HK-2 (cell line): ENCODE results near the gene ZBTB16.
"Not testable (repeated sequence)": the region's sequence is repeated elsewhere in the genome, so short reads cannot be mapped to it uniquely, and the experiment has no call there.

Experiments used
- DNase-seq: peaks from one replicate; pipeline ENCODE4 v3.0.0-alpha.2; 2018; ENCODE audit not compliant: unreplicated experiment

Gene ZBTB16

DNA sequence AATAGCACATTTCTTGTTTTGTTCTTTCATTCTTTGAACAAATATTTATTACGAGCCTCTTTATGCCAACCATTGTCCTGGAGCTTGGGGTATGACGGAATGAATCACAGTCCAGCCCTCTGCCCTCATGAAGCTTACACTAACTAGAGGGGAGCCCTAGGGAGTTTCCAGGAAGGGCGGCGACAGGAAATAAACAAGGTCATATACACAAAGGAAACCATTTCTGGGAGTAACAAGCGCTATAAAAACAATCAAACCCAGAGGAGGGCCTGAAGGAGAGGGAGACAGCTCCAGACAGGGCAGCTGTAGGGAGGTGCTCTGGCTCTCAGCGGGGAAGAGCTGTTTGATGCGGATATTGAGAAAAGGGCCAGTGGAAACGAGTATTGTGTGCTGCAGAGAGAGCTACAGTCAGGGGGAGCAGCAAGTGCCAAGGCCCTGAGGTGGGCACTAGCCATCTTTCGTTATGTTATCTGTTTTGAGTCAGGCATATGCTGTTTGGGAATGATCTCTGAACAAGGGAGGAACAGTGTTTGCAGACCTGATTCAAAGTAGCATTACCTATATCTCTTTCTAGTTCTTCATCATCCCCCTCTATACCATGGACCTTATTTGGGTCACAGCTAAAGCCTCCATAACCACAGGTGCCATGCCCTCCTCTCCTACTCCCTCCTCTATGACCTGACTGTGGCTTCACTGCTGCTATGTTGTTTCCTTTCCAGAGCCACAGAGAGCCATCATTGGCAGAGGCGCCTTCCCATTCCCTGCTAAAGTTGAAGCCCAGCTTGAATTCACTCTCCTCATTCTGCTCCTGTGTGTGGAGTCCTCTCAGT, 15.3 kb upstream of the ZBTB16 start:
- no peak for DNase-seq

DNA sequence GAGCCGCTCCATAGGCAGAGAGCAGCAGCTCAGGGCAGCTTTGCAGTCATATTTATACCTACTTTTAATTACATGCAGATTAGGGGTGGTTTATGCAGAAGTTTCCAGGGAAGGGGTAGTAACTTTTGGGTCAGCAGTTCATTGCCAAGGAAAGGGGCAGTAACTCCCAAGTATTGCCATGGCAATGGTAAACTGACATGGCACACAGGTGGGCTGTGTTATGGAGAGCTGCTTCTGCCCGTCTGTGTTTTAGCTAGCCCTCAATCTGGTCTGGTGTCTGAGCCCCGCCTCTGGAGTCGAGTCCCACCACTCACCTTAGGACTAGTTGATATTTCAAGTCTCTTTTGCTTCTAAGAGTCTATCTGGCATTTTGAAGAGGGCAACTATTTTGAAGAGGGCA, 12.2 kb upstream of the ZBTB16 start:
- no peak for DNase-seq

DNA sequence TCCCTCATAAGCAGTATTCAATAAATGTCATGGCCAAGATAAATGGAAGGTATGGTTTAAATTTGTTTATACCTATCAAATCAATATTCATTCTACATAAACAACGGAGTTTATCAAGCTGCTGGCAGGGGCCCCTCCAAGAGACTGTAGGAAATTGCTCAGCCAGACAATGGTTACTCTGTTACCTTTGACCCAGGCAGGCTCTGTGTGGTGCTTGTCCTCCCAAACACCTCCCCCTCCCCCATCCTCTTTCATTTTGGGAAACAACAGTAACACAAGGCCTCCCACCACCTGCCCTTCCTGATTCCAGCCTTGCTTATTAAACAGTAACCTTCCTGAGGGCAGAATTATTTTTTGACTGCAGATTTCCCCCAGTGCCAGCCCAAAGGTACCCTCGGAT, 10.5 kb upstream of the ZBTB16 start:
- DNase-seq, result no peak

DNA sequence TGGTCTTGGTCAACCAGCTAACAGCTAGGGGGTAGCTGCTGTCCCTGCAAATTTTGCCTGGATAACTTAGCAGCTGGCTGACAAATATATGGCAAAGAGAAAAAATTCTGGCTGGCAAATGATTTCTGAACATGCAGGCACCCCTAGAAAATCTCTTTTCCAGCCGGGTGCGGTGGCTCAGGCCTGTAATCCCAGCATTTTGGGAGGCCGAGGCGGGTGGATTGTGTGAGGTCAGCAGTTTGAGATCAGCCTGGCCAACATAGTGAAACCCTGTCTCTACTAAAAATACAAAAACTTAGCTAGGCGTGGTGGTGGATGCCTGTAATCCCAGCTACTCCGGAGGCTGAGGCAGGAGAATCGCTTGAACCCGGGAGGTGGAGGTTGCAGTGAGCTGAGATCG, 9.7 kb upstream of the ZBTB16 start:
- not testable (repeated sequence) for DNase-seq

DNA sequence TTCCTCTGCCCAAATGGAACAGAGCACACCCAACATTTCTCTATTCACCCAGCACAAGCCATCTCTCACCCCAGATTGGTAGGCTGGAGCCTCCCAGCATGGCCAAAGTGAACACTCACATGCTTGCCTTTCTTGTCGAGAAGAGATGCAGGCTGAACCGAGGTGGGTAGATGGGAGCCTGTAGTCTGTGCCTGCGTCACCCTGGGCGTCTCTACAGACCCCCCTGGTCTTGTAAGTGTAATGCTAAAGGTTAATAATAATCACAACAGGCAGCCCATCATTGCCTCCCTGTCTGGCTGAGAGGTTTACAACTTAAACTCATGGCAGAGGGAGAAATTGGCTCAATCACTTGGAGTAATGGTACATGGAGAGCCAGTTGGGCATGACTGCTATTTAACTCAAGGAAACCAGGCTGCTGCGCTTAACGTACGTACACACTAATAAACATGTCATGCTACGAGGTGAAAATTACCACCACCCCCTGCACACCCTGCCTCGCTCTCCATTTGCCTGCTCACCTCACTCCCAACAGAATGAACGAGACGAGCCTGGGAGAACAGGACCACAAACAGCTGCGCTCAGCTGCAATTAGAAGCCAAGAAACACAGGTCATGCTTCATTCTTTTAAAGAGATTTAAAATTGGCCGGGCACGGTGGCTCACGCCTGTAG, 9.1 kb upstream of the ZBTB16 start:
- DNase-seq, result no peak

DNA sequence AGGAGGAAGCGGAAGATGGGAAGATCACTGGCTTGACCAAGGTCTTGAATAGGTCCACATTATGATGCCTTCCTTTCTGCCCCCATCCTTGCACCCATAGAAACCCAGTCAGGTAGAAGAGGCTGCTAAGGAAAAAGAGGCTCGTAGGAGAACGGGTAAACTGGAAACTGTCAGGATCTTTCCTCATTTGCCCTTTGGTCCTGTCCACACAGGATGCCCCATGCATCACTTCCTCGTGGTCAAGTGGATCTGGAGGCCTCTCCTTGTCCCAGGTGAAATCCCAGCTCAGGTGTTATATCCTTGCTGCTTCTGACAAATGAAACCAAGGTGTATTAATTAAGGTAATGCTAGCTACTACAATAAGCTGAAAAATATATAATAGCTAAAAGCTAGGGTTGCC, 8.0 kb upstream of the ZBTB16 start:
- DNase-seq, result no peak

DNA sequence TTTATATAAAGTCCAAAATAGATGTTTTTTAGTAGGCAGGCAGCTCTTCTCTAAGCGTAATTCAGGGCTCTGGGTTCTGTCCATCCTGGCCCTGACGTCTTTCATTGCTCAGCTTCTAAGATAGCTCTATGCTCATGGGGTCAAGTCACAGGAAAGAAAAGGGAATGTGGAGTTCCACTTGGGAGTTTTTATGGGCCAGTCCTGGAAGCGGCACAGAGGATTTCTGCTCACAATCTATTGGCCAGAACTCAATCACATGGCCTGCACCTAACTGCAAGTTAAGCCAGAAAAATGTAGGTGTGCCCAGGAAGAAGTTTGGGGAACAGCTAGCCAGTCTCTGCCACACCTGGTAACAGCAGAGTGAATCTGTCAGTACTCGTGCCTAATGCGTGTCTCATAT, 7.4 kb upstream of the ZBTB16 start:
- no peak for DNase-seq

DNA sequence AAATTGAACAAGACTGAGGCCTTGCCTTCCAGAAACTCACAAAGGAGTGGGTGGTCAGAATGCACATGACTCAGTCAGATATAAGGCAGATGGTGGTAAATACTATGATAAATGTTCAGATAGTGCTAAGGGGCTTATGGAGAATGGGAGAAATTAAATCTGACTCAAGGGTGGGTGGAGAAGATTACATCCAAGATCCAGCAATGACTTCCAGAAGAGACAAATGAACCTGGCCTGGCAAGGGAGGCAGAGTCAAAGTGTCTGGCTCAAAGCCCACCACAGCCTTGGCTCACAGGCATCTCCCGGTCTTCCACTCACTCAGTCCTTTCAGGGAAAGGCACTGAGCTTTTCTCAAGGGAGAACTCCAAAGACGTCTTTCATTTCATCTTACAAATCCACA, 6.1 kb upstream of the ZBTB16 start:
- no peak for DNase-seq

DNA sequence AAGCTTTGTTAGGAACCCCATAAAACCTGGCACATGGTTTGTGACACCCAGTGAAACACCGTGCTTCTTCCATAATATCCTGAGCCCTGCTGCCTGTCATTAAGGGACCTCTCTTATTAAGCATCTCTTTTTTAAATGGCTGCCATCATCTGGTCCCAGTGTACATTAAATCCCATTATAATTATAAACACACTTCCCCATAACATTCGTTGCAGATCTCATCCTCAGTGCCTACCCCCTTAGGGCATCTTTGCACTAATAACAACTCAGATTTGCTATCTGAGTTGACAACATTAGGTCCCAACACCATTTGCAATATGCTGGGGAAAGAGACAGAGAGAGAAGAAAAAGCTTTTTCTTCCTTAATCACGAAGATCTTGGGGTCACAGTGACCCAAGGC, 4.7 kb upstream of the ZBTB16 start:
- DNase-seq, result no peak

DNA sequence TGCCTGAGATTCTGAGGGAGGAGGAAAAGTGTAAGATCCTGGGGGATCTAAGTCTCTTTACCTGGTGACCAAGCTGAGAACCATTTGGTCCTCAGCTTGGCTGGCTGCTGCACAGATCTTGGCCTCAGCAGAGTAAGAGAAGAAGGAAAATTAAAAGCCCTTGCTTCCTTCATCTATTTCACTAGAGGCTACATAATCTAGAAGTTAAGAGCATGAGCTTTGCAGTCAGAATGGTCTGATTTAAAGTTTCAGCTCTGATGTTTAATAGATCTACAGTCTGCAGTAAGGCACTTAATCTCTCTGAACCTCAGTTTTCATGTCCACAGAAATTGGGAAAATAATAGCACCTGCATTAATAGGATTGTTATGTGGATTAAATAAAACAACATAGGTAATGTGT, 3.1 kb upstream of the ZBTB16 start:
- no peak for DNase-seq

DNA sequence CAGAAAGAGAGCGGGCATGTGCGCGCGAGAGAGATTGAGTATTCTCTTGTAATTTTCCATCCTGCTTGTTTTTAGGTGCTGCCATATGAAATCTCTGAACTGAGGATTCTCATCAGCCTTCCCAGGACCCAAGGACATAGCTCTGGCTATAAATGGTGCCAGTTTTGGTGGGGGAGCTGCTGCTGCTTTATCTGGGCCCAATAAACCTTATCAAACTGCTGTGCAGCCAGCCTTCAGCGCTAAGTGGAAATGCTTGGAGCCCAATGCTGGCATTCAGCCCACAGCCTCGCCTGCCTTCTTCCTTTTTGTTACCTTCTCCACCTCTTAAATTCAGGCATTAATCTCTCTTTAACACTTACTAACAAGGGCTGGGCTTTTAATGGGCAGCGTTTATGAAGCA, 2.4 kb upstream of the ZBTB16 start:
- DNase-seq, result no peak

DNA sequence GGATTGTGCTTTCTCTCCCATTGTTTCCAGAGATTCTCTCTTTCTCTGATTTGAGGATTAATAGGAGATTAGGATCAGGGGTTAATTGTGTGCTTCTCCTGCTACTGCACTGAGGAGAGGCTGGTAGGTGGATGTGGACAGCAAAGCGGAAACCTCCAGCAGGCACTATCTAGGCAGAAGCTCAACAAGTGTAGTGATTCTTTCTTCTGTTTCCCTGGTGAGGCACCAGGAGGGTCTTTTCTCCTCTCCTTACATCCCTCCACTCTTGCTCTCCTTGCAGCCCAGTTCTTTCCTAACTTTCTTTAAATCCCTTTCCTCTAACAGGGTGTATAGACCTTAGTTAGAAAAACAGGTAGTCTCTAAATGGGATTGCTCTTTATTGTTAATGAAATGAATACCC, 1.9 kb upstream of the ZBTB16 start:
- DNase-seq, result no peak

DNA sequence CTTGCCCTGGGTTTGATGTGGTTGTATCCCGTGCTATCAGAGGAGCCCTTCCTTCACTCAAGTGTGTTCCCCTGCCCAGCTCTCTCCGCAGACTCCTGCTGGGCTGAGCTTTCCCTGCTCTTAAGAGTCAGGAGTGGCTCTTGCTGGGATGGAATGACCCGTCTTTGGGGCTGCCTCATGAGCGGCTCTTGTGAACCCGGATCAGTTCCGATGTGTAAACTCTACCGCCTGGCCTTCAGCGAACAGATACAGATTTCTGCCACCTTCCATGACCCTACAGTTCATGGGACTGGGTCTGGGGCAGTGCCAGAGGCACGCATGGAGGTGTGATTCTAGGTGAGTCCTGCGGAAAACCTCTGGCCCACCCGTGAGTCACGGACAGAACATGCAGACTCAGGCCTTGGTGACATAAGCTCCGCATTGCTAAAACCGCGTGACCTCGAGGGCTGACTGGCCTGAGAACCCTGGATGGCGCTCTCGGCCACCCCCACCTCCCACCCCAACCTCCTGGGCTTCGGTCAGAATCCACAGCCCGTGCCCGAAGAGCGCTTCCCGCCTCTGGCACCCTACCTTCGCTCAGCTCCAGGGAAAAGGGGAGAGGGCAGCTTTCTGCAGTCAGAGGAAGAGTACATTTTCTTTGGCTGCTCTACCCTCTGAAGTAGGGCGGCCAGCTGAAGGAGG, 1.3 kb upstream of the ZBTB16 start:
- DNase-seq, result no peak

DNA sequence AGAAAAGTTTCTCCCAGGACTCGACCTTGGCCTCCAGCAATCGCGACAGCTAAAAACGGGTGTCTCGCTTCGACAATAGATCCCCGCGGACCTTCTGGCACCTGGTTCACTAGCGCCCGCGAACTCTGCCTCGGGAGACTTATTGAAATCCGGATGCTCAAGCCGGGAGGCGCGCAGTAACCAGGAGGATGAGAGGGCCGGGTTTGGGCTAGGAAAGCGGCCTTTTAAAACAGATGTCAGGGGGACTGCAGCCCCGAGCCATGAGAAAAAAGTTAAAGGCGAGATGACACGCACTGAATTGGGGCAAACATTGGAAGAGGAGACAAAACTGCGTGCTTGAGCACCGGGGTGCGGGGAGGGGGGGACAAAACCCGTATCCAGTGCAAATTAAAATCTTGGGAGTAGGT, 637 bp upstream of the ZBTB16 start:
- no peak for DNase-seq

DNA sequence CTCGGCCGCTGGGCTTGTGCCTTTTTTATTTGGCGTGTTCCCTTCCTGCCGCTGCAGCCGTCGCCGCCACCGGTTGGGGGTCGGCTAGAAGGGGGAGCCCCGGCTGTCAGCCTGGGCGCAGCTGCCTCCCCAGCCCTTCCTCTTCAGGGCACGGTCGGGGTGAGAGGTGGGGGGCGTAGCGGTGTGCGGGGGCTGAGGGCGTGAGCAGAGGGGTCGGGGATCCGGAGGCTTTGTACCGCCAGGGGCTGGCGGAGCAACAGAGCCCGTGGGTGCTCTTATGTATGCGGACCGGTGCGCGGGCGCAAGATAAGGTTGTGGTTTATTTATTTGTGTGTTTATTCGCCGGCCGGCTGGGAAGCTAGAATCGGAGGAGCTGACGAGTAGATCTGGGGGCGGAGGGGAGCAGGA, 477 bp downstream of the ZBTB16 start:
- no peak for DNase-seq

DNA sequence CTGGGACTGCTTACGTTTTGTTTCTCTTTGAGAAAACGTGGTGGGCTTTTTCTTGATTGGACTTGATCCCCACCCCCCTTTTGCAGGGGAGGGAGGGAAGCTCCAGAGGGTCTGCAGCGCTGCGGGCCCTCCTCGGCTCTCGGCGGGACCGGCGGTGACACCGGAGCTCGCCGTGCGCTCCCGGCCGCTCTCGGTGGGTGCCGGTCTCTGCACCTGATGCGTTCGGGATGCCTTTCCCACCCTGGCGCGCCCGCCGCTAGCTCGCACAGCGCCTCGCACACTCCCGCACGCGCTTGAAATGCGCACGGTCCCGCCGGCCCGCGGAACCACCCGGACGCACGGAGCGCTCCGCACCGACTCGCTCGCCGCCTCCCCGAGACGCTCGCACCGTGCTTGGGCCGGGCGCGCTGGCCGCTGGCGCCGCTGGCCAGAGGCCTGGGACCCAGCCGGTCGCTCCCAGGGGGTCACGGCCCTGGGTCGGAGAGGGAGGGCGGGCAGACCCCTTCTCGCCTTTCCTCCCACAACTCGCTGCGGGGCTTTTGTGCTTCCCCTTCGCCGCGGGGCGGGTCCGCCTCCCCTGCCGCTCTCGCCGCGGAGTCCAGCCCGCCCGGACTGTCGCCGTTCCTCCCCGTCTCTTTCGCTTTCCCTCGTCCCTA, 1.0 kb downstream of the ZBTB16 start:
- peak; percentile 8 for DNase-seq

DNA sequence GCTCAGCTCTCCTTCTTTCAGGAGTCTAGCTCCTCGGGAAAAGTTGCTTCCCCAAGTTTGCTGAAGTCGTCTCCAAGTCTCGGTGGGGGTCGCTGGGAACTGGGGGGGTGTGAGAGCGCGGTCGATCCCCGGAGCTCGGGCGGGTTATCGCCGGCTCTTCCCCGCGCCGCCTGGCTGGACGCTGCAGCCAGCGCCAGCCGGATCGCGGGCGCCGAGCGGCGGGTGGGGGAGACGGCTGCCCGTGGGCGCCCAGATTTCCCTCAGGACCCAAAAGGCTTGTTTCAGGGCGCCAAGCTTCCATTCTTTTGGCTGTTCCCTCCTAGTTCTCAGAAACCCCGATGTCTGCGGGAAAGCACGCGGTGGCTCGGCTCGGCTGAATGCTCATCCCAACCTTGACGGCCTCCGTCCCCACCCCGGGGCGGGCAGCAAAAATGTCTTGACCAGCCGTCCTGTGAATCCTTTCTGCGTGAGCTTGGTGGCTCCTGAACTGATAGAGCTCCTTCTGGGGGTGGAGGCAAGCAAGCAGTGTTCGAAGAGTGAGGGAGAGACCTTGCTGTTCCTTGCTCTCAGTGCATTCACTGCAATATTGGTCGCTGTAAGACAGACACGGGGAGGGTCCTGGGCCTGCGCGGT, 1.7 kb downstream of the ZBTB16 start:
- no peak for DNase-seq

DNA sequence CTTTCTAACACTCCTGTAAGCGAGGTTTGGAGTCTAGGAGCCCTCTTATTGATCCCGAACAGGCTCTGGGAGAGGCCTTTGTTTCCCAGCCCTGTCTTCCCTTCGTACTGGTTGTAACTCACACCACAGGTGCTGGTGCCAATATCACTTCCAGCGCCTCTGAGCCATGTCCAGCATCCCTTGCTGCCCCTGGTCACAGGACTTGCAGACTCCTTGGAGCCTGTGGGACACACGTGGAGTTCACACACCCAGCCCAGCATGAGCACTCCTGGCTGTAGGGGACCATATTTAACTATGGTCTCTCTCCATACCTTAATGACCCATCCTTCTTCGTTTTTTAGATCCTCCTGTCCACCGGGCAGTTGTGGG, 2.2 kb downstream of the ZBTB16 start:
- no peak for DNase-seq

DNA sequence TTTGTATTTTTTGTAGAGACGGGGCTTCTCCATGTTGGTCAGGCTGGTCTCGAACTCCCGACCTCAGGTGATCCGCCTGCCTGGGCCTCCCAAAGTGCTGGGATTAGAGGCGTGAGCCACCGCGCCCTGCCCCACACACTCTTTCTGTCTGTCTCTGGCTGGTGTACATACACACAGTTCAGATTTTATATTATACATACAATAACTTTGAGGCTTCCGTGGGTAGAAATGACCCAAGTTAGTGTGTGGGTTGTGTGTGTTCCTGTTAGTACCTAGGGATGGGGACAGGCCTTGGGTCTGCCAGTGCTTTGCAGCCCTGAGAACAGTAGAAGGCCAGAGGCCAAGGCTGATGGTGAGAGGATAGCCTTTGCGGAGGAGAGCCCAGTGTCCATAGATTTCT, 2.8 kb downstream of the ZBTB16 start:
- DNase-seq, result no peak

DNA sequence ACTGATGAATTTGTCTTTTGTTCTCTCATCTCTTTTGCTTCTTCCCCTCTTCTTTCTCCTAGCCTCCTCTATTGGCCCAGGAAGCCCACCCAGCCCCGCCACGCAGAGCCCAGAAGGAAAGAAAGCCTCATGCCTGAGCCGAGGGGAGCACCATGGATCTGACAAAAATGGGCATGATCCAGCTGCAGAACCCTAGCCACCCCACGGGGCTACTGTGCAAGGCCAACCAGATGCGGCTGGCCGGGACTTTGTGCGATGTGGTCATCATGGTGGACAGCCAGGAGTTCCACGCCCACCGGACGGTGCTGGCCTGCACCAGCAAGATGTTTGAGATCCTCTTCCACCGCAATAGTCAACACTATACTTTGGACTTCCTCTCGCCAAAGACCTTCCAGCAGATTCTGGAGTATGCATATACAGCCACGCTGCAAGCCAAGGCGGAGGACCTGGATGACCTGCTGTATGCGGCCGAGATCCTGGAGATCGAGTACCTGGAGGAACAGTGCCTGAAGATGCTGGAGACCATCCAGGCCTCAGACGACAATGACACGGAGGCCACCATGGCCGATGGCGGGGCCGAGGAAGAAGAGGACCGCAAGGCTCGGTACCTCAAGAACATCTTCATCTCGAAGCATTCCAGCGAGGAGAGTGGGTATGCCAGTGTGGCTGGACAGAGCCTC, 3.8 kb downstream of the ZBTB16 start:
- DNase-seq, result no peak

DNA sequence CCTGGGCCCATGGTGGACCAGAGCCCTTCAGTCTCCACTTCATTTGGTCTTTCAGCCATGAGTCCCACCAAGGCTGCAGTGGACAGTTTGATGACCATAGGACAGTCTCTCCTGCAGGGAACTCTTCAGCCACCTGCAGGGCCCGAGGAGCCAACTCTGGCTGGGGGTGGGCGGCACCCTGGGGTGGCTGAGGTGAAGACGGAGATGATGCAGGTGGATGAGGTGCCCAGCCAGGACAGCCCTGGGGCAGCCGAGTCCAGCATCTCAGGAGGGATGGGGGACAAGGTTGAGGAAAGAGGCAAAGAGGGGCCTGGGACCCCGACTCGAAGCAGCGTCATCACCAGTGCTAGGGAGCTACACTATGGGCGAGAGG, 4.3 kb downstream of the ZBTB16 start:
- no peak for DNase-seq

DNA sequence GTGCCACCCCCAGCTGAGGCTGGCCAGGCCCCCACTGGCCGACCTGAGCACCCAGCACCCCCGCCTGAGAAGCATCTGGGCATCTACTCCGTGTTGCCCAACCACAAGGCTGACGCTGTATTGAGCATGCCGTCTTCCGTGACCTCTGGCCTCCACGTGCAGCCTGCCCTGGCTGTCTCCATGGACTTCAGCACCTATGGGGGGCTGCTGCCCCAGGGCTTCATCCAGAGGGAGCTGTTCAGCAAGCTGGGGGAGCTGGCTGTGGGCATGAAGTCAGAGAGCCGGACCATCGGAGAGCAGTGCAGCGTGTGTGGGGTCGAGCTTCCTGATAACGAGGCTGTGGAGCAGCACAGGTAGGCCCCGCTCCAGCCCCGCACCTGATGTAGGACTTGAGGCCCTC, 4.7 kb downstream of the ZBTB16 start:
- DNase-seq, result no peak
